Stimulated activated CD4-positive, alpha-beta T cell treated with anti-CD3 and anti-CD28 coated beads, TNF-alpha, amount 100 ng/mL, for 48 hours (primary cell): ENCODE data around the gene PLEKHA7.

Experiments
- DNase-seq, 3 donors: peaks; one replicate each; pipeline ENCODE4 v3.0.0-alpha.2; 2020; ENCODE audit warnings: low read depth in 3 of 3

Gene PLEKHA7

GRCh38 chr11:16809886-16810668 is 204.1 kb downstream of the PLEKHA7 start:
- DNase-seq, result no peak

- no peak for DNase-seq
Observed at GRCh38 chr11:16807306-16807705, 206.9 kb downstream of the PLEKHA7 start.

- no peak for DNase-seq
Observed at GRCh38 chr11:16806791-16807190, 207.4 kb downstream of the PLEKHA7 start.

GRCh38 chr11:16805938-16806337 is 208.3 kb downstream of the PLEKHA7 start:
- no peak for DNase-seq

- no peak for DNase-seq
Observed at GRCh38 chr11:16804104-16804947, 209.9 kb downstream of the PLEKHA7 start.

GRCh38 chr11:16801288-16801980 is 212.8 kb downstream of the PLEKHA7 start:
- DNase-seq, result no peak

GRCh38 chr11:16800382-16800781 is 213.8 kb downstream of the PLEKHA7 start:
- no peak for DNase-seq

GRCh38 chr11:16799890-16800289 is 214.3 kb downstream of the PLEKHA7 start:
- DNase-seq, result no peak

- no peak for DNase-seq
Observed at GRCh38 chr11:16799221-16799620, 215.0 kb downstream of the PLEKHA7 start.

- no peak for DNase-seq
Observed at GRCh38 chr11:16797776-16798175, 216.4 kb downstream of the PLEKHA7 start.

- DNase-seq, result no peak
Observed at GRCh38 chr11:16796311-16796710, 217.9 kb downstream of the PLEKHA7 start.

- DNase-seq, result no peak
Observed at GRCh38 chr11:16795146-16795545, 219.1 kb downstream of the PLEKHA7 start.

- DNase-seq, result no peak
Observed at GRCh38 chr11:16794047-16794818, 220.0 kb downstream of the PLEKHA7 start.

GRCh38 chr11:16793511-16793910 is 220.7 kb downstream of the PLEKHA7 start:
- no peak for DNase-seq

GRCh38 chr11:16793009-16793408 is 221.2 kb downstream of the PLEKHA7 start:
- DNase-seq, result no peak

GRCh38 chr11:16792426-16792825 is 221.8 kb downstream of the PLEKHA7 start:
- DNase-seq, result no peak

- DNase-seq, result no peak
Observed at GRCh38 chr11:16791191-16791961, 222.8 kb downstream of the PLEKHA7 start.

GRCh38 chr11:16790486-16791190 is 223.6 kb downstream of the PLEKHA7 start:
- DNase-seq, result no peak

- no peak for DNase-seq
Observed at GRCh38 chr11:16789560-16790485, 224.4 kb downstream of the PLEKHA7 start.
